ENCODE data around the gene PRR11. TPM values are rescaled to one million over a fixed set of nuclear protein-coding genes. Genes with fewer than 3 reads are reported as not detected.

Gene PRR11
- total RNA-seq, 1 experiment from 2014 or later: 77.2 TPM

DNA sequence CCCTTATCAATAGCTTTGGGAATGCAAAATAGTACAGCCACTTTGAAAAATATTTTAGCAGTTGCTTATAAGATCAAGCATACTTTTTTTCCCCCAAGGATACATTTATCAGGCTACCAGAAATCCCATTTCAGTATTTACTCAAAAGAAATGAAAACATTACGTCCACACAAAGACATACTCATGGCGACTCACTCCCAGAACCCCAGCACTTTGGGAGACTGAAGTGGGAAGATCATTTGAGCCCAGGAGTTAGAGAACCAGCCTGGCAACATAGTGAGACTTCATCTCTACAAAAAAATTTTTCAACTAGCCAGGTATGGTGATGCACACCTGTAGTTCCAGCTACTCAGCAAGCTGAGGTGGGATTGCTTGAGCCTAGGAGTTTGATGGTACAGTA lies 6.5 kb upstream of the PRR11 start:
- peak; percentile 77 for ATAC-seq
- peaks cover 8% of the 10 kb centered on the region; the same call in 1 of the 2 replicates for H3K36me3 ChIP-seq (ENCODE audit: low read depth, low read length)
- peaks cover 40% of the 10 kb centered on the region for H3K4me1 ChIP-seq (ENCODE audit: insufficient read depth, low read length)
- H3K27ac ChIP-seq (ENCODE audit: low read length): peak overlapping the region; percentile 57
- no peaks in the 10 kb centered on the region for H3K27me3 ChIP-seq (ENCODE audit: low read length)
- no peaks in the 10 kb centered on the region for H3F3A ChIP-seq (ENCODE audit: low read length, unreplicated experiment)
- DNase-seq: peak; percentile 73
- no peak overlapping the region for H3K9ac ChIP-seq (ENCODE audit: low read length)
- peaks cover 31% of the 10 kb centered on the region for H4K20me1 ChIP-seq (ENCODE audit: low read length)
- POLR2A ChIA-PET (ENCODE audit: unreplicated experiment): interaction anchor here (0.6 to 0.8 kb wide), 2 partner anchors 42 to 436 kb away, joined by 4 to 6 read pairs; partner anchors contain the start of gene TRIM37
- no peak overlapping the region for H3K4me3 ChIP-seq (ENCODE audit: low read length)
- no TSS peak for BruUV-seq (replicated peaks)
- peaks cover 100% of the 10 kb centered on the region for H3K79me2 ChIP-seq (ENCODE audit: low read length)
- CTCF ChIA-PET: no interaction called here
- no peaks in the 10 kb centered on the region for H3K9me3 ChIP-seq (ENCODE audit: low read length)
- H2AFZ ChIP-seq (ENCODE audit: low read length): no peak overlapping the region
- intact Hi-C loops (cut with micrococcal nuclease): no loop called here
- no peaks in the 10 kb centered on the region for H3K9me2 ChIP-seq (replicated peaks; ENCODE audit: low read length)
- TF ChIP-seq EZH2phosphoT487 (IDR thresholded peaks at IDR 0.05; ENCODE audit: borderline replicate concordance, low read length) (no peak), CTCF (conservative IDR thresholded peaks at IDR 0.05; ENCODE audit: low read depth, low read length) (no peak), EZH2 (IDR thresholded peaks at IDR 0.05; ENCODE audit: low read length, unreplicated experiment) (no peak)
- H3K4me2 ChIP-seq (ENCODE audit: low read length): peak overlapping the region; percentile 47

DNA sequence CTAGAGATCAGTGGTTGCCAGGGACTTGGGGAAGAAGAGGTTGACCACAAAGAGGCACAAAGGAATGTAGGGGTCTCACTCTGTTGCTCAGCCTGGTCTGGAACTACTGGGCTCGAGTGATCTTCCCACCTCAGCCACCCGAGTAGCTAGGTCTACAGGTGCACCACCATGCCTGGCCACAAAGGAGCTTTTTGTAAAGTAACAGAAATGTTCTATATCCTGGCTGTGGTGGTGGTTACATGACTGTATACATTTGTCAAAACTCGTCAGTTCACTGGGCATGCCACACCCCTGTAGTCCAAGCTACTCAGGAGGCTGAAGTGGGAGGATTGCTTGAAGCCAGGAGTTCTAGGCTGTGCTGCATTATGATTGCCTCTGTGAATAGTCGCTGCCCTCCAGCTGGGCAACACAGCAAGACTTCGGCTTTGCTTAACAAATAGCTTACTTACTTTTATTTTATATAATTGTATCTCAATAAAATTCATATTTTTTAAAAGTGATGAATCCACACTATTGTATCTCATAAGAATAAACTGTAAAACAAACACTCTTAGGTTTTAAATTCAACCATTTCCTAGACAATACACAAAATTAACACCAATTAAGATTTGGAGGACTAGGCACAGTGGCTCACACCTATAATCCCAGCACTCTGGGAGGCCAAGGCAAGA lies 5.6 kb upstream of the PRR11 start:
- TF ChIP-seq EZH2phosphoT487 (IDR thresholded peaks at IDR 0.05; ENCODE audit: borderline replicate concordance, low read length) (no peak), CTCF (conservative IDR thresholded peaks at IDR 0.05; ENCODE audit: low read depth, low read length) (no peak), EZH2 (IDR thresholded peaks at IDR 0.05; ENCODE audit: low read length, unreplicated experiment) (no peak)
- POLR2A ChIA-PET (ENCODE audit: unreplicated experiment): interaction anchor here (0.7 to 0.8 kb wide), 2 partner anchors 32 to 43 kb away, joined by 3 to 6 read pairs; partner anchors contain the start of gene TRIM37
- Histone ChIP-seq H3K27me3 (ENCODE audit: low read length) (no peaks in the 10 kb centered on the region), H3F3A (ENCODE audit: low read length, unreplicated experiment) (no peaks in the 10 kb centered on the region), H3K9me2 (replicated peaks; ENCODE audit: low read length) (no peaks in the 10 kb centered on the region), H3K4me1 (ENCODE audit: insufficient read depth, low read length) (peaks cover 40% of the 10 kb centered on the region), H3K4me2 (ENCODE audit: low read length) (peak overlapping the region; percentile 4; the same call in 1 of the 2 replicates), H4K20me1 (ENCODE audit: low read length) (peaks cover 31% of the 10 kb centered on the region), H3K79me2 (ENCODE audit: low read length) (peaks cover 99% of the 10 kb centered on the region), H3K4me3 (ENCODE audit: low read length) (no peak overlapping the region), H3K9me3 (ENCODE audit: low read length) (no peaks in the 10 kb centered on the region), H3K36me3 (ENCODE audit: low read depth, low read length) (0 out of 2 replicates have a peak, but pooled peaks cover 3% of the 10 kb centered on the region), H3K27ac (ENCODE audit: low read length) (peak overlapping the region; percentile 17; the same call in 1 of the 2 replicates), H3K9ac (ENCODE audit: low read length) (no peak overlapping the region), H2AFZ (ENCODE audit: low read length) (no peak overlapping the region)
- BruUV-seq (replicated peaks): no TSS peak
- CTCF ChIA-PET: no interaction called here
- ATAC-seq (peak; percentile 7; the same call in 1 of the 2 replicates), DNase-seq (peak; percentile 48)
- intact Hi-C loops (cut with micrococcal nuclease): no loop called here

DNA sequence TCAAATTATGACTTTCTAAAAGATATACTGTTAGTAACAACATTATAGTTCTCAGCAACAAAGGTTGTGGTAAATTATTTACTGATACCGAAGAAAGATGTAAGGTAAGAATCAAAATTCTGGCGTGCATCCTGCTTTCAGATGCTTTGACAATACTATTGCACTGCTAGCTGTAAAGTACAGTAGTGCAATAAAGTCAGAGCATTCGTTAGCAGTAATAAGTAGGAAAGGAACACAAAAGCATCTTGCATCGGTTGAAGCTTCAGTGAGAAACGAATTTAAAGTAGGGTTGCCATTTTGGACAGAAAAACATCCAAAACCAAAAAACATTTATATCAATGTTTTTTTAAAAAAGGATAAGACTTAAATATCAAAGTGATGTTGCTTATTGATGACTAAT lies 4.5 kb upstream of the PRR11 start:
- Histone ChIP-seq H4K20me1 (ENCODE audit: low read length) (peaks cover 31% of the 10 kb centered on the region), H3K4me1 (ENCODE audit: insufficient read depth, low read length) (peaks cover 40% of the 10 kb centered on the region), H3F3A (ENCODE audit: low read length, unreplicated experiment) (no peaks in the 10 kb centered on the region), H3K9me2 (replicated peaks; ENCODE audit: low read length) (no peaks in the 10 kb centered on the region), H3K36me3 (ENCODE audit: low read depth, low read length) (0 out of 2 replicates have a peak, but pooled peaks cover 3% of the 10 kb centered on the region), H2AFZ (ENCODE audit: low read length) (no peak overlapping the region), H3K9me3 (ENCODE audit: low read length) (no peaks in the 10 kb centered on the region), H3K27ac (ENCODE audit: low read length) (no peak overlapping the region), H3K79me2 (ENCODE audit: low read length) (peaks cover 92% of the 10 kb centered on the region), H3K27me3 (ENCODE audit: low read length) (no peaks in the 10 kb centered on the region), H3K9ac (ENCODE audit: low read length) (no peak overlapping the region; the same call in 1 of the 2 replicates), H3K4me3 (ENCODE audit: low read length) (no peak overlapping the region), H3K4me2 (ENCODE audit: low read length) (peak overlapping the region; percentile 93)
- DNase-seq (no peak), ATAC-seq (no peak)
- POLR2A ChIA-PET (ENCODE audit: unreplicated experiment): no interaction called here
- intact Hi-C loops (cut with micrococcal nuclease): no loop called here
- CTCF ChIA-PET: interaction anchor here (0.6 kb wide), 1 partner anchor 45 kb away, joined by 3 read pairs; no protein-coding TSS in a partner anchor
- TF ChIP-seq EZH2phosphoT487 (IDR thresholded peaks at IDR 0.05; ENCODE audit: borderline replicate concordance, low read length): no peak
- no peak for TF ChIP-seq EZH2 (IDR thresholded peaks at IDR 0.05; ENCODE audit: low read length, unreplicated experiment)
- TF ChIP-seq CTCF (conservative IDR thresholded peaks at IDR 0.05; ENCODE audit: low read depth, low read length): no peak
- no TSS peak for BruUV-seq (replicated peaks)

All from PC-3 (cell line).